NCI-H1417 (cell line): ENCODE data around the gene PCNX1.
"Not testable (repeated sequence)": the region's sequence is repeated elsewhere in the genome, so short reads cannot be mapped to it uniquely, and the experiment has no call there.

Experiments used
- DNase-seq, 3 experiments: peaks; one replicate each; lab custom pipeline; 2025; lab: John Stamatoyannopoulos, UW

The PCNX1 gene

GRCh38 chr14:70907176-70907995 is at the start of gene PCNX1:
Gene PCNX1, plus strand, starts transcription at chr14:70907459. Its CDS starts 392 bp downstream, at chr14:70907851.
- DNase-seq: peak; percentile 88 to 93 (median 91)

GRCh38 chr14:70857496-70857890 is 49.8 kb upstream of the PCNX1 start:
- no peak for DNase-seq

- no peak for DNase-seq
Observed at GRCh38 chr14:70858641-70859040, 48.6 kb upstream of the PCNX1 start.

- DNase-seq: not testable (repeated sequence)
Observed at GRCh38 chr14:70866992-70867391, 40.3 kb upstream of the PCNX1 start.

- no peak for DNase-seq
Observed at GRCh38 chr14:70871001-70871400, 36.3 kb upstream of the PCNX1 start.

GRCh38 chr14:70871863-70872677 is 35.2 kb upstream of the PCNX1 start:
- DNase-seq: no peak

GRCh38 chr14:70872678-70873020 is 34.6 kb upstream of the PCNX1 start:
- DNase-seq: no peak

GRCh38 chr14:70873627-70874026 is 33.6 kb upstream of the PCNX1 start:
- DNase-seq: peak in 1 of 3 experiments; percentile 9

- DNase-seq: not testable (repeated sequence)
Observed at GRCh38 chr14:70875811-70876460, 31.3 kb upstream of the PCNX1 start.

GRCh38 chr14:70879448-70879847 is 27.8 kb upstream of the PCNX1 start:
- no peak for DNase-seq

GRCh38 chr14:70880888-70881287 is 26.4 kb upstream of the PCNX1 start:
- DNase-seq: not testable (repeated sequence)

- DNase-seq: no peak
Observed at GRCh38 chr14:70881549-70882177, 25.6 kb upstream of the PCNX1 start.

GRCh38 chr14:70882776-70883492 is 24.3 kb upstream of the PCNX1 start:
- no peak for DNase-seq

GRCh38 chr14:70884595-70885342 is 22.5 kb upstream of the PCNX1 start:
- no peak for DNase-seq

GRCh38 chr14:70885343-70886022 is 21.8 kb upstream of the PCNX1 start:
- no peak for DNase-seq

GRCh38 chr14:70886421-70887206 is 20.6 kb upstream of the PCNX1 start:
- DNase-seq: no peak

GRCh38 chr14:70887207-70887681 is 20.0 kb upstream of the PCNX1 start:
- no peak for DNase-seq

GRCh38 chr14:70887737-70888499 is 19.3 kb upstream of the PCNX1 start:
- no peak for DNase-seq
